MM.1S (cell line): ENCODE data around the gene RAB3B.
"Not testable (repeated sequence)": the region's sequence is repeated elsewhere in the genome, so short reads cannot be mapped to it uniquely, and the experiment has no call there.

Experiments used
- CTCF ChIP-seq: fragments of 300-600 bp; sonication (generic); IDR thresholded peaks from 2 replicates; pipeline ENCODE4 v1.5.1; 2016; ENCODE audit warnings: antibody characterized with exemption, low read length, mixed read lengths
- EZH2 ChIP-seq: fragments of 300-600 bp; sonication (generic); optimal IDR thresholded peaks from 2 replicates; pipeline ENCODE3; 2017; ENCODE audit warnings: low read depth, mild to moderate bottlenecking, antibody characterized with exemption, low read length, mixed read lengths

GRCh38 chr1:52006081-52006553 lies 15.6 kb upstream of the RAB3B start:
- not testable (repeated sequence) for TF ChIP-seq CTCF, EZH2
